BLaER1 (cell line): ENCODE results near the gene NOP56.

ENCODE experiments used
- H3K27ac ChIP-seq: shearing (Covaris generic); formaldehyde crosslinking; 2 replicates; pipeline ENCODE4 v1.8.1; 2022
- H3K27me3 ChIP-seq: shearing (Covaris generic); formaldehyde crosslinking; 2 replicates; pipeline ENCODE4 v1.8.1; 2022
- H3K36me3 ChIP-seq: shearing (Covaris generic); formaldehyde crosslinking; 2 replicates; pipeline ENCODE4 v1.8.1; 2022
- H3K4me1 ChIP-seq: shearing (Covaris generic); formaldehyde crosslinking; 2 replicates; pipeline ENCODE4 v1.8.1; 2022
- H3K4me2 ChIP-seq: shearing (Covaris generic); formaldehyde crosslinking; 2 replicates; pipeline ENCODE4 v1.8.1; 2022
- H3K4me3 ChIP-seq: shearing (Covaris generic); formaldehyde crosslinking; 2 replicates; pipeline ENCODE4 v1.8.1; 2022
- H3K9ac ChIP-seq: shearing (Covaris generic); formaldehyde crosslinking; 2 replicates; pipeline ENCODE4 v1.8.1; 2022
- H3K9me3 ChIP-seq: shearing (Covaris generic); formaldehyde crosslinking; 2 replicates; pipeline ENCODE4 v1.8.1; 2022
- H4K20me1 ChIP-seq: shearing (Covaris generic); formaldehyde crosslinking; 2 replicates; pipeline ENCODE4 v1.8.1; 2022
- Cebpa-rat ChIP-seq: shearing (Covaris generic); IDR thresholded peaks from 2 replicates; pipeline ENCODE4 v1.8.1; 2022

The NOP56 gene

GRCh38 chr20:2698912-2699311, 46.5 kb downstream of the NOP56 start:
- TF ChIP-seq Cebpa-rat: no peak
- no peaks in the 10 kb centered on the region for H3K9me3 ChIP-seq
- no peak overlapping the region for H3K9ac ChIP-seq
- H3K36me3 ChIP-seq: no peaks in the 10 kb centered on the region
- H4K20me1 ChIP-seq: peaks cover 38% of the 10 kb centered on the region
- H3K4me1 ChIP-seq: peaks cover 48% of the 10 kb centered on the region
- no peak overlapping the region for H3K4me3 ChIP-seq
- peak overlapping the region; percentile 42; the same call in 1 of the 2 replicates for H3K4me2 ChIP-seq
- H3K27me3 ChIP-seq: peaks cover 8% of the 10 kb centered on the region; the same call in 1 of the 2 replicates
- no peak overlapping the region for H3K27ac ChIP-seq

- no peak for TF ChIP-seq Cebpa-rat
- Histone ChIP-seq H3K9ac (no peak overlapping the region), H3K4me1 (peaks cover 38% of the 10 kb centered on the region), H4K20me1 (peaks cover 28% of the 10 kb centered on the region; the same call in 1 of the 2 replicates), H3K36me3 (no peaks in the 10 kb centered on the region), H3K27ac (no peak overlapping the region), H3K9me3 (no peaks in the 10 kb centered on the region), H3K4me2 (no peak overlapping the region), H3K4me3 (no peak overlapping the region), H3K27me3 (no peaks in the 10 kb centered on the region)
These were observed 47.5 kb downstream of the NOP56 start for GRCh38 chr20:2699775-2700413.

GRCh38 chr20:2700913-2701620, 48.6 kb downstream of the NOP56 start:
- H4K20me1 ChIP-seq: peaks cover 28% of the 10 kb centered on the region; the same call in 1 of the 2 replicates
- H3K9me3 ChIP-seq: no peaks in the 10 kb centered on the region
- no peak for TF ChIP-seq Cebpa-rat
- no peak overlapping the region for H3K9ac ChIP-seq
- H3K4me1 ChIP-seq: peaks cover 28% of the 10 kb centered on the region
- H3K27me3 ChIP-seq: no peaks in the 10 kb centered on the region
- no peak overlapping the region for H3K27ac ChIP-seq
- H3K4me2 ChIP-seq: peak overlapping the region; percentile 5; the same call in 1 of the 2 replicates
- H3K36me3 ChIP-seq: no peaks in the 10 kb centered on the region
- no peak overlapping the region for H3K4me3 ChIP-seq

GRCh38 chr20:2701671-2702081, 49.2 kb downstream of the NOP56 start:
- H3K9ac ChIP-seq: no peak overlapping the region
- no peak for TF ChIP-seq Cebpa-rat
- H3K4me2 ChIP-seq: no peak overlapping the region
- H3K36me3 ChIP-seq: no peaks in the 10 kb centered on the region
- no peak overlapping the region for H3K4me3 ChIP-seq
- H3K9me3 ChIP-seq: no peaks in the 10 kb centered on the region
- H3K4me1 ChIP-seq: peaks cover 30% of the 10 kb centered on the region
- H4K20me1 ChIP-seq: peaks cover 28% of the 10 kb centered on the region; the same call in 1 of the 2 replicates
- no peak overlapping the region for H3K27ac ChIP-seq
- no peaks in the 10 kb centered on the region for H3K27me3 ChIP-seq

GRCh38 chr20:2703716-2704475, 51.5 kb downstream of the NOP56 start:
- Histone ChIP-seq H4K20me1 (peaks cover 21% of the 10 kb centered on the region; the same call in 1 of the 2 replicates), H3K9ac (no peak overlapping the region), H3K4me3 (no peak overlapping the region), H3K36me3 (no peaks in the 10 kb centered on the region), H3K4me1 (peaks cover 26% of the 10 kb centered on the region), H3K4me2 (no peak overlapping the region), H3K27ac (no peak overlapping the region), H3K9me3 (no peaks in the 10 kb centered on the region), H3K27me3 (no peaks in the 10 kb centered on the region)
- TF ChIP-seq Cebpa-rat: no peak

GRCh38 chr20:2705931-2706645, 53.7 kb downstream of the NOP56 start:
- no peak overlapping the region for H3K4me3 ChIP-seq
- H3K27ac ChIP-seq: no peak overlapping the region
- H3K36me3 ChIP-seq: no peaks in the 10 kb centered on the region
- H4K20me1 ChIP-seq: peaks cover 5% of the 10 kb centered on the region; the same call in 1 of the 2 replicates
- peak overlapping the region; percentile 72 for H3K4me2 ChIP-seq
- 0 out of 2 replicates have a peak overlapping the region, but pooled peaks have one; percentile 24 for H3K9ac ChIP-seq
- no peaks in the 10 kb centered on the region for H3K27me3 ChIP-seq
- no peaks in the 10 kb centered on the region for H3K9me3 ChIP-seq
- H3K4me1 ChIP-seq: peaks cover 37% of the 10 kb centered on the region
- TF ChIP-seq Cebpa-rat: no peak

GRCh38 chr20:2706688-2707352, 54.4 kb downstream of the NOP56 start:
- no peaks in the 10 kb centered on the region for H4K20me1 ChIP-seq
- TF ChIP-seq Cebpa-rat: no peak
- peaks cover 37% of the 10 kb centered on the region for H3K4me1 ChIP-seq
- peak overlapping the region; percentile 72 for H3K4me2 ChIP-seq
- peak overlapping the region; percentile 24; the same call in 1 of the 2 replicates for H3K9ac ChIP-seq
- H3K4me3 ChIP-seq: no peak overlapping the region
- peak overlapping the region; percentile 13; the same call in 1 of the 2 replicates for H3K27ac ChIP-seq
- no peaks in the 10 kb centered on the region for H3K36me3 ChIP-seq
- no peaks in the 10 kb centered on the region for H3K9me3 ChIP-seq
- no peaks in the 10 kb centered on the region for H3K27me3 ChIP-seq

GRCh38 chr20:2707353-2708072, 55.1 kb downstream of the NOP56 start:
- peak overlapping the region; percentile 24; the same call in 1 of the 2 replicates for H3K9ac ChIP-seq
- peak overlapping the region; percentile 18; the same call in 1 of the 2 replicates for H3K27ac ChIP-seq
- peak overlapping the region; percentile 72 for H3K4me2 ChIP-seq
- H3K27me3 ChIP-seq: no peaks in the 10 kb centered on the region
- H4K20me1 ChIP-seq: no peaks in the 10 kb centered on the region
- H3K9me3 ChIP-seq: no peaks in the 10 kb centered on the region
- no peaks in the 10 kb centered on the region for H3K36me3 ChIP-seq
- H3K4me3 ChIP-seq: no peak overlapping the region
- peaks cover 37% of the 10 kb centered on the region for H3K4me1 ChIP-seq
- TF ChIP-seq Cebpa-rat: no peak
